Activated CD4-positive, alpha-beta T cell treated with anti-CD3 and anti-CD28 coated beads, Interleukin-2, Interleukin-4, amounts not matched to agents 100 ng/mL and 50 ng/mL, durations not matched to agents 16 hours and 8 hours (primary cell): Measurements from ENCODE around the gene FAM83D.

Source experiments
- DNase-seq: peaks from one replicate; pipeline ENCODE4 v3.0.0-alpha.2; 2020; ENCODE audit warnings: low spot score

FAM83D gene

GRCh38 chr20:38926142-38926933 lies at the start of gene FAM83D:
Gene FAM83D (plus strand): TSS chr20:38926417. CDS start chr20:38926443, 26 bp downstream.
- DNase-seq = peak; percentile 99

- DNase-seq = no peak
Measured at GRCh38 chr20:38877483-38877882, 48.7 kb upstream of the FAM83D start.

- no peak for DNase-seq
Measured at GRCh38 chr20:38878866-38879265, 47.4 kb upstream of the FAM83D start.

GRCh38 chr20:38880952-38881735 lies 45.1 kb upstream of the FAM83D start:
- no peak for DNase-seq

GRCh38 chr20:38881806-38882440 lies 44.3 kb upstream of the FAM83D start:
- no peak for DNase-seq

- no peak for DNase-seq
Measured at GRCh38 chr20:38882600-38882999, 43.6 kb upstream of the FAM83D start.

- DNase-seq = no peak
Measured at GRCh38 chr20:38883081-38883980, 42.9 kb upstream of the FAM83D start.

- DNase-seq = no peak
Measured at GRCh38 chr20:38883981-38884733, 42.1 kb upstream of the FAM83D start.

GRCh38 chr20:38885357-38885756 lies 40.9 kb upstream of the FAM83D start:
- DNase-seq = no peak

GRCh38 chr20:38888059-38888831 lies 38.0 kb upstream of the FAM83D start:
- DNase-seq = no peak

- no peak for DNase-seq
Measured at GRCh38 chr20:38889050-38889449, 37.2 kb upstream of the FAM83D start.

GRCh38 chr20:38889792-38890496 lies 36.3 kb upstream of the FAM83D start:
- no peak for DNase-seq

GRCh38 chr20:38890497-38890818 lies 35.8 kb upstream of the FAM83D start:
- DNase-seq = peak; percentile 39

- peak; percentile 27 for DNase-seq
Measured at GRCh38 chr20:38892091-38892981, 33.9 kb upstream of the FAM83D start.

- DNase-seq = no peak
Measured at GRCh38 chr20:38893056-38893564, 33.1 kb upstream of the FAM83D start.

GRCh38 chr20:38893565-38894090 lies 32.6 kb upstream of the FAM83D start:
- peak; percentile 82 for DNase-seq

GRCh38 chr20:38894091-38894847 lies 31.9 kb upstream of the FAM83D start:
- no peak for DNase-seq
